ENCODE data around the gene P2RX2.

The P2RX2 gene

GRCh38 chr12:132647858-132648257 is 29.3 kb downstream of the P2RX2 start:
- Mint-ChIP-seq H3K27me3 (no peaks in the 10 kb centered on the region), H3K27ac (no peak overlapping the region), H3K9me3 (no peaks in the 10 kb centered on the region), H3K4me3 (no peak overlapping the region), H3K4me1 (no peaks in the 10 kb centered on the region), H3K36me3 (peaks cover 51% of the 10 kb centered on the region)
- no peak for ATAC-seq

- no peak overlapping the region for H3K27ac Mint-ChIP-seq
These were observed 30.1 kb downstream of the P2RX2 start for GRCh38 chr12:132648616-132649225.

DNA sequence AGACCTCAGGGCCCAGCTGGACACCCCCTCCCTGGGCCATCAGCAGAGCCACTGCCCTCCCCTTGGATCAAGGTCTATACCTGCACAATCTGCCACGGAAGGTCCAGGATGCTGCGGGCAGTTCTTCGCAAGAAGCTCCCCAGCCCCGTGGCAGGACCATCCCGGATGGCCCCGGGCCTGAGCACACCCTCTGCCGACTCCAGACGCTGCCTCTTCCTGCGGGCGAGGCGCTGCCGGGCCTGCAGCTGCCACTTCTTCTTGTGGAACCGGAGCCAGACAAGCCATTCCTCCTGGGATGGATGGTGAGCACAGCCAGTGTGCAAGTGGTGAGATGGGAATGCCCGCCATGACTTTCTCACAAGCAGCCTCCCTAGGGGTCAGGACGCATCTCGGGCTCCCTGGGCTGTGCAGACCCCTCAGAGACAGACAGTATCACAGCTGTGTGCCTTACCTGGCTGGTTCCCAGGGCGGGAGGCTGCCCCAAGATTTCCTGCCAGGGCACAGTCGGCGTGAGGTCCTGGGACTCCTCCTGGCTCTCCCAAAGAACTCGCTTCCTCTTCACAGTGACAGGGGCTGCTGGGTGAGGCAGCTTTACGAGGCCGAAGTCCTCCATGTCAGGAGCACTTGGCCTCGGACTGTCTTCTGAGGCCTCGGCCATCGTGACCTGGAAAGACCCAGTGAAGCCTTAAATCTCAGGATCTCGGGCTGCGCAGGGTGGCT is 30.8 kb downstream of the P2RX2 start:
- Mint-ChIP-seq H3K27ac (no peak overlapping the region), H3K36me3 (peaks cover 55% of the 10 kb centered on the region), H3K27me3 (no peaks in the 10 kb centered on the region), H3K4me1 (no peaks in the 10 kb centered on the region), H3K4me3 (no peak overlapping the region), H3K9me3 (no peaks in the 10 kb centered on the region)
- peak; percentile 31 for ATAC-seq

More at GRCh38 chr12:132648616-132649225, 30.1 kb downstream of the P2RX2 start:
- H3K4me3 Mint-ChIP-seq: no peak overlapping the region
- no peaks in the 10 kb centered on the region for H3K4me1 Mint-ChIP-seq
- no peaks in the 10 kb centered on the region for H3K27me3 Mint-ChIP-seq
- no peak for ATAC-seq
- H3K36me3 Mint-ChIP-seq: peaks cover 50% of the 10 kb centered on the region
- no peaks in the 10 kb centered on the region for H3K9me3 Mint-ChIP-seq

- H3K27me3 Mint-ChIP-seq: no peaks in the 10 kb centered on the region
- no peak for ATAC-seq
- H3K4me1 Mint-ChIP-seq: no peaks in the 10 kb centered on the region
- H3K9me3 Mint-ChIP-seq: no peaks in the 10 kb centered on the region
- no peak overlapping the region for H3K4me3 Mint-ChIP-seq
- peaks cover 58% of the 10 kb centered on the region for H3K36me3 Mint-ChIP-seq
- H3K27ac Mint-ChIP-seq: no peak overlapping the region
These were observed 33.0 kb downstream of the P2RX2 start for GRCh38 chr12:132651444-132652100.

GRCh38 chr12:132653567-132654290 is 35.2 kb downstream of the P2RX2 start:
- Mint-ChIP-seq H3K9me3 (no peaks in the 10 kb centered on the region), H3K36me3 (peaks cover 63% of the 10 kb centered on the region), H3K4me1 (no peaks in the 10 kb centered on the region)

DNA sequence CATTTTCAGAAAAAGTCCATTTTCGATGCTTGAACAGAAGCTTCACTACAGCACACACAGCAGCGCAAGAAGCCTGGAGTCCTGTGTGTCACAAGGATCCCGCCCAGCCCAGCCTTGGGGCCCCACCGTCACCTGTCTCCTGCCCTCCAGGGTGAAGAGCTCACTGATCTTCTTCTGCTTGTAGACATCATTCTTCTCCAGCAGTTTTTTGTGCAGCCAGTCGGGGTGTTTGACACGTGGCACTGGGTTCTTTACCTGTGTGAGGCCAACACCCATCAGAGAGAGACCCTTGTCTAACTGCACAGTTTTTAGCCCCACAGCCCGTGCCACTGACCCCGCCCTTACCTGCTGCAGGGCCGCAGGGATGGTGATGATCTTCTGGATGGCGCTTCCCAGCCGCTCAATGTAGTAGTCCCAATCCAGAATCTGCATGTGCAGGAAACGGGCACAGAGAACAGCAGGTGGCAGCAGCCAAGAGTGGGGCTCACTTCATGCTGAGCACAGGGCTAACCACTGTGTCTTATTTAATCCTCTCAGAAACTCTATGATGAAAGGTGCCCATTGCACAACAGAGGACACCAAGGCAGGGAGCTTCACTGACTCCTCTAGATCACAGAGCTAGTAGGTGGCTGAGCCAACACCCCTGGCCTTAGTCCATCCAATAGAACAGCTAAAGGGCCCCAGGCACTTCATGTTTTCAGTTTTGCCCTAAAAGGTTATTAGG is 38.6 kb downstream of the P2RX2 start:
- H3K4me1 Mint-ChIP-seq: no peaks in the 10 kb centered on the region

More at GRCh38 chr12:132653567-132654290, 35.2 kb downstream of the P2RX2 start:
- Mint-ChIP-seq H3K4me3 (no peak overlapping the region), H3K27me3 (no peaks in the 10 kb centered on the region), H3K27ac (no peak overlapping the region)
- ATAC-seq: no peak

GRCh38 chr12:132658149-132658894 is 39.7 kb downstream of the P2RX2 start:
- no peak overlapping the region for H3K27ac Mint-ChIP-seq

More for the DNA sequence above, 38.6 kb downstream of the P2RX2 start:
- peaks cover 71% of the 10 kb centered on the region for H3K36me3 Mint-ChIP-seq
- no peak overlapping the region for H3K4me3 Mint-ChIP-seq
- H3K27ac Mint-ChIP-seq: no peak overlapping the region
- H3K9me3 Mint-ChIP-seq: no peaks in the 10 kb centered on the region
- no peak for ATAC-seq
- no peaks in the 10 kb centered on the region for H3K27me3 Mint-ChIP-seq

DNA sequence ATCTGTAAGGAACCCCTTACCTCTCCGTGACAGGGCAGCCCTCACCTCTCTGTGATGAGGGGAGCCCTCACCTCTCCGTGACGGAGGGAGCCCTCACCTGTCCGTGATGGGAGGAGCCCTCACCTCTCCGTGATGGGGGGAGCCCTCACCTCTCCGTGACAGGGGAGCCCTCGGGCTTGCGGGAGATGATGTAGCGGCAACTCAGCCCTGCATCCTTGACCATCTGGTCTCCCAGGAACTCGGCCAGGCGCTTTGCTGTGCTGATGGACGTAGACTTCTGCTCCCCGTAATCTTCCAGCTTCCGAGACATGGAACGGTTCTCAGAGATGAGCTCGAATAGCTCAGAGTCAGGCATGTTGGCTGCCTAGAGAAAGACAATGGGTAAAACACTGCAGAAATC is 40.6 kb downstream of the P2RX2 start:
- ATAC-seq: no peak
- Mint-ChIP-seq H3K4me3 (no peak overlapping the region), H3K4me1 (peaks cover 4% of the 10 kb centered on the region), H3K9me3 (no peaks in the 10 kb centered on the region), H3K27me3 (no peaks in the 10 kb centered on the region), H3K27ac (no peak overlapping the region), H3K36me3 (peaks cover 73% of the 10 kb centered on the region)

More at GRCh38 chr12:132658149-132658894, 39.7 kb downstream of the P2RX2 start:
- H3K4me3 Mint-ChIP-seq: no peak overlapping the region
- H3K4me1 Mint-ChIP-seq: peaks cover 4% of the 10 kb centered on the region
- ATAC-seq: no peak
- no peaks in the 10 kb centered on the region for H3K9me3 Mint-ChIP-seq
- peaks cover 74% of the 10 kb centered on the region for H3K36me3 Mint-ChIP-seq
- no peaks in the 10 kb centered on the region for H3K27me3 Mint-ChIP-seq

DNA sequence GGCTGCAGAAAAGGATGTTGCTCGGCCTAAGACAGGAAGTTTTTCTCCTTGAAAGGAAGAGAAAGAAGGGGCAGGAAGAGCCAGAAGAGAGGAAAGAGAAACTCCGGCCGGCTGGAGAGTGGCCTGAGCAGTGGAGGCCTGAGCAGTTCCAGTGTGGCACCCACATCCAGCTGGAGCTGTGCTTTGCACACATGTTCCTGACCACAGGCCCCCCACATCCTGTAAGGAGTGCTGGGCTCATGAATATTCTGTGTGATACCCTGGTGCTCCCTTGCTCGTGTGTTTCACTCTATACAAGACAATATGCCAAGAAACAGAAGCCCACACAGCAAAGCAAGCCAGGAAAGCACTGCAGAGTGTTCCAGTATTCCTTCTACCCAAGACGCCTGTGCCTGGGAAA is 41.5 kb downstream of the P2RX2 start:
- peaks cover 72% of the 10 kb centered on the region for H3K36me3 Mint-ChIP-seq

GRCh38 chr12:132660996-132661395 is 42.4 kb downstream of the P2RX2 start:
- Mint-ChIP-seq H3K4me1 (peaks cover 4% of the 10 kb centered on the region), H3K27ac (no peak overlapping the region), H3K9me3 (no peaks in the 10 kb centered on the region), H3K27me3 (no peaks in the 10 kb centered on the region), H3K4me3 (no peak overlapping the region), H3K36me3 (peaks cover 81% of the 10 kb centered on the region)
- no peak for ATAC-seq

More for the DNA sequence above, 41.5 kb downstream of the P2RX2 start:
- Mint-ChIP-seq H3K4me1 (peaks cover 4% of the 10 kb centered on the region), H3K9me3 (no peaks in the 10 kb centered on the region), H3K27me3 (no peaks in the 10 kb centered on the region), H3K27ac (no peak overlapping the region), H3K4me3 (no peak overlapping the region)
- no peak for ATAC-seq

GRCh38 chr12:132661972-132662371 is 43.4 kb downstream of the P2RX2 start:
- ATAC-seq: no peak
- Mint-ChIP-seq H3K9me3 (no peaks in the 10 kb centered on the region), H3K36me3 (peaks cover 84% of the 10 kb centered on the region), H3K27ac (no peak overlapping the region), H3K4me1 (peaks cover 4% of the 10 kb centered on the region), H3K27me3 (no peaks in the 10 kb centered on the region), H3K4me3 (no peak overlapping the region)

DNA sequence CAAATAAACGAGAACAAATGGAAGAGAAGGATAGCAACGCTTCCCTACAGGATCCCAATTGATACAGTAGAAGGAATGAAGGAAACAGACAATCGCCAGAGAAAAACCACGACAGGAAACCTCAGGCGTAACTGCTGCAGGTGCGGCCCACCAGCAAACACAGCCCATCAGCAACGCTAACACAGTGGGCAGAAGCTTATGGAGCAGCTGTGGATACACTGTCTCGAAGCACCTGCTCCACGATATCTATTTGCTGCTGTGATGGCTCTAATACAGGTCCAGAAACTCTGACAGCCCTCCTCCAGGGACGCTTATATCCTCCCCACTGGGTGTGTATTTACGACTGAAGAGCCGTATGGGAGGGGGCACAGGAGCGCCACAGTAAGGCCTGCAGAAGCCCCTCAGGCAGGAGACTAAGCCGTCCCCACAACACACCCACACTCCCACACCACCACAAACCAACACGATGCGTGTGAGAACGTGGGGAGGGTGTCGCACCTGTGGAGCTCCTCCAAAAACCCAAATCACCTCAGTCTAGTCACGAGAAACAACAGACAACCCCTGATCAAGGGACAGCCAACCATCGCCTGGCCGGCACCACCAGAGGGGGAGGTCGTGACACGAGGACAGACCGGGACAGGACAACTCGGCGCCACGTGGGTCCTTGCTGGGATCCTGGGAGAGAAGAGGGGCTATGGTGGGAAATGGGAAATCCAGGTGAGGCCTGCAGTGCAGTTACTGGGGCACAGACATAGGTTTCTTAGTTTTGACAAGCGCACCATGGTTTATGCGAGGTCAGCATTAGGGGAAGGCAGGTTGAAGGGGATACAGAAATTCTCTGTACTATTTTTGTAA is 44.6 kb downstream of the P2RX2 start:
- Mint-ChIP-seq H3K4me3 (no peak overlapping the region), H3K27me3 (no peaks in the 10 kb centered on the region), H3K27ac (no peak overlapping the region), H3K4me1 (peaks cover 4% of the 10 kb centered on the region), H3K36me3 (peaks cover 84% of the 10 kb centered on the region), H3K9me3 (no peaks in the 10 kb centered on the region)
- ATAC-seq: no peak

All from stimulated activated memory B cell treated with anti-CD40 and anti-IgM and Interleukin-4, amounts not matched to agents 10 μg/mL and 1 μg/mL and 100 μg/mL, for 72 hours (primary cell).